ENCODE results near the gene MAN1A2. TPM values are rescaled to one million over a fixed set of nuclear protein-coding genes. Genes with fewer than 3 reads are reported as not detected.

The MAN1A2 gene
- total and polyA plus RNA-seq, 10 of the 15 experiments (the other 5 are each of a cell fraction or from before 2014, with no cell fraction given): 2.8 to 23.6 (median 16.0) TPM

GRCh38 chr1:117531222-117531621, 164.0 kb downstream of the MAN1A2 start:
- no peak for DNase-seq (ENCODE audit: low read depth, low spot score)
- Histone ChIP-seq H4K20me1 (ENCODE audit: control insufficient read depth, insufficient read depth) (no peaks in the 10 kb centered on the region), H3K79me2 (ENCODE audit: control insufficient read depth, insufficient read depth, low read length) (no peaks in the 10 kb centered on the region), H3K4me3 (no peak overlapping the region), H3K27ac (ENCODE audit: control insufficient read depth, insufficient read depth) (no peak overlapping the region), H3K27me3 (replicated peaks in 1 of 2; ENCODE audit: control insufficient read depth in 2 of 2, insufficient read depth in 2 of 2, low read length in 1 of 2) (no peaks in the 10 kb centered on the region), H3K36me3 (ENCODE audit: control insufficient read depth in 2 of 2, insufficient read depth in 2 of 2, low read length in 1 of 2) (no peaks in the 10 kb centered on the region), H3K9me3 (replicated peaks; ENCODE audit: control insufficient read depth, insufficient read depth, low read length) (no peaks in the 10 kb centered on the region), H2AFZ (ENCODE audit: control insufficient read depth, low read depth, low read length) (no peak overlapping the region), H3K4me2 (ENCODE audit: control insufficient read depth, insufficient read depth) (no peak overlapping the region), H3K4me1 (ENCODE audit: control insufficient read depth, insufficient read depth, low read length) (no peaks in the 10 kb centered on the region), H3K9ac (ENCODE audit: control insufficient read depth, insufficient read depth, low read length) (no peak overlapping the region)
- RAD21 ChIA-PET (ENCODE audit: unreplicated experiment): no interaction called here
- intact Hi-C loops (cut with micrococcal nuclease; ENCODE audit: unreplicated experiment): no loop called here
- in situ Hi-C loops (cut with MboI): loop anchor here (10.0 kb wide), 1 partner anchor 364 kb away; no protein-coding TSS in a partner anchor
- no peak for FAIRE-seq
- SMC1A ChIA-PET (ENCODE audit: uncharacterized antibody, unreplicated experiment): no interaction called here
- POLR2A ChIA-PET: no interaction called here
- BruUV-seq (replicated peaks): no TSS peak
- ATAC-seq: no peak
- CTCF ChIA-PET: interaction anchor here (6.9 to 13.8 kb wide), 2 partner anchors 142 to 224 kb away, joined by 151 to 269 read pairs; no protein-coding TSS in a partner anchor
- TF ChIP-seq IRF3 (IDR thresholded peaks at IDR 0.05): no peak
- no peak for TF ChIP-seq PRDM15 (CRISPR knock-in tag; IDR thresholded peaks at IDR 0.05)
- no peak for TF ChIP-seq RCOR1 (conservative IDR thresholded peaks at IDR 0.05; ENCODE audit: low read depth, low read length)
- TF ChIP-seq SIX5 (IDR thresholded peaks at IDR 0.05; ENCODE audit: low read depth, low read length, severe bottlenecking): no peak
- no peak for TF ChIP-seq HDGF (IDR thresholded peaks at IDR 0.05)
- no peak for TF ChIP-seq RELB (IDR thresholded peaks at IDR 0.05; ENCODE audit: low read depth)
- no peak for TF ChIP-seq STAT3 (IDR thresholded peaks at IDR 0.05; ENCODE audit: low read depth, low read length)
- TF ChIP-seq MYC (IDR thresholded peaks at IDR 0.05; ENCODE audit: insufficient read depth, insufficient read length, insufficient replicate concordance, low read length, severe bottlenecking): no peak
- TF ChIP-seq ATF3 (IDR thresholded peaks at IDR 0.05; ENCODE audit: borderline replicate concordance, extremely low read depth, low read depth, low read length): no peak
- no peak for TF ChIP-seq ZNF592 (IDR thresholded peaks at IDR 0.05)
